ENCODE measurements around the gene DDX56. TPM values are rescaled to one million over a fixed set of nuclear protein-coding genes. Genes with fewer than 3 reads are reported as not detected.
A peak's percentile ranks its signal among the peaks of the same experiment; 100 is the strongest.

Gene DDX56
- total and polyA plus RNA-seq, 2 of the 13 experiments (the other 11 are each of a cell fraction or from before 2014, with no cell fraction given): 82.6 to 120 TPM

- Histone ChIP-seq H3K27ac (ENCODE audit: extremely low read length, insufficient read depth, low read length) (no peak overlapping the region), H3K9me3 (ENCODE audit: low read length) (no peaks in the 10 kb centered on the region), H3K4me3 (replicated peaks in 1 of 3; ENCODE audit: insufficient read depth in 1 of 3, low read depth in 2 of 3, low read length in 3 of 3) (no peak overlapping the region), H3K36me3 (replicated peaks in 1 of 2; ENCODE audit: control insufficient read depth in 1 of 2, insufficient read depth in 2 of 2, low read length in 2 of 2) (no peaks in the 10 kb centered on the region), H3K79me2 (ENCODE audit: insufficient read depth, low read length) (peaks cover 59% of the 10 kb centered on the region), H3K4me2 (ENCODE audit: low read depth, low read length) (no peak overlapping the region), H3K4me1 (ENCODE audit: insufficient read depth, low read length) (peaks cover 33% of the 10 kb centered on the region), H3K27me3 (ENCODE audit: control insufficient read depth in 1 of 2, insufficient read depth in 2 of 2, low read length in 2 of 2) (no peaks in the 10 kb centered on the region; a peak in 1 of 5 replicates), H4K20me1 (ENCODE audit: insufficient read depth, low read length) (no peaks in the 10 kb centered on the region), H3K9ac (ENCODE audit: insufficient read depth, low read depth, low read length) (no peak overlapping the region), H2AFZ (ENCODE audit: low read length) (no peak overlapping the region)
- POLR2A ChIA-PET: no interaction called here
- FAIRE-seq: no peak
- WGBS (ENCODE audit: low lambda C conversion rate): 99% methylated on average over 3 of the region's 3 CpGs
- in situ Hi-C loops (cut with HindIII; ENCODE audit: extremely low pct_ligation_motif_present, low pct_unique_long_range_greater_than_20kb) (no loop called here), intact Hi-C loops (cut with micrococcal nuclease; ENCODE audit: unreplicated experiment) (no loop called here)
- no peak for DNase-seq (ENCODE audit: low spot score)
- TF ChIP-seq ZNF121 (CRISPR knock-in tag; IDR thresholded peaks at IDR 0.05) (peak; percentile 73), AFF4 (CRISPR knock-in tag; IDR thresholded peaks at IDR 0.05) (no peak)
- CTCF ChIA-PET (ENCODE audit: low intra/inter-chr PET ratio, low total read pairs): no interaction called here
- BruUV-seq (replicated peaks): no TSS peak
- no peak for ATAC-seq
Measured at GRCh38 chr7:44609829-44610228, 36.1 kb upstream of the DDX56 start.

GRCh38 chr7:44608916-44609648 is 35.4 kb upstream of the DDX56 start:
- 94% methylated on average over 14 of the region's 14 CpGs for WGBS (ENCODE audit: low lambda C conversion rate)
- ChIA-PET POLR2A (no interaction called here), CTCF (ENCODE audit: low intra/inter-chr PET ratio, low total read pairs) (no interaction called here)
- Histone ChIP-seq H3K36me3 (replicated peaks in 1 of 2; ENCODE audit: control insufficient read depth in 1 of 2, insufficient read depth in 2 of 2, low read length in 2 of 2) (no peaks in the 10 kb centered on the region), H3K9ac (ENCODE audit: insufficient read depth, low read depth, low read length) (no peak overlapping the region), H3K27ac (ENCODE audit: extremely low read length, insufficient read depth, low read length) (no peak overlapping the region), H3K27me3 (ENCODE audit: control insufficient read depth in 1 of 2, insufficient read depth in 2 of 2, low read length in 2 of 2) (no peaks in the 10 kb centered on the region; a peak in 1 of 5 replicates), H3K4me1 (ENCODE audit: insufficient read depth, low read length) (peaks cover 27% of the 10 kb centered on the region), H3K4me2 (ENCODE audit: low read depth, low read length) (no peak overlapping the region), H3K9me3 (ENCODE audit: low read length) (no peaks in the 10 kb centered on the region), H4K20me1 (ENCODE audit: insufficient read depth, low read length) (no peaks in the 10 kb centered on the region), H3K79me2 (ENCODE audit: insufficient read depth, low read length) (peaks cover 54% of the 10 kb centered on the region), H3K4me3 (replicated peaks in 1 of 3; ENCODE audit: insufficient read depth in 1 of 3, low read depth in 2 of 3, low read length in 3 of 3) (no peak overlapping the region), H2AFZ (ENCODE audit: low read length) (no peak overlapping the region)
- no peak for FAIRE-seq
- in situ Hi-C loops (cut with HindIII; ENCODE audit: extremely low pct_ligation_motif_present, low pct_unique_long_range_greater_than_20kb) (no loop called here), intact Hi-C loops (cut with micrococcal nuclease; ENCODE audit: unreplicated experiment) (no loop called here)
- ATAC-seq: no peak
- no TSS peak for BruUV-seq (replicated peaks)
- DNase-seq (ENCODE audit: low spot score): no peak
- no peak for TF ChIP-seq LCORL (IDR thresholded peaks at IDR 0.05)
- TF ChIP-seq LCORL (CRISPR knock-in tag; IDR thresholded peaks at IDR 0.05): no peak
- TF ChIP-seq, protein P1, sequence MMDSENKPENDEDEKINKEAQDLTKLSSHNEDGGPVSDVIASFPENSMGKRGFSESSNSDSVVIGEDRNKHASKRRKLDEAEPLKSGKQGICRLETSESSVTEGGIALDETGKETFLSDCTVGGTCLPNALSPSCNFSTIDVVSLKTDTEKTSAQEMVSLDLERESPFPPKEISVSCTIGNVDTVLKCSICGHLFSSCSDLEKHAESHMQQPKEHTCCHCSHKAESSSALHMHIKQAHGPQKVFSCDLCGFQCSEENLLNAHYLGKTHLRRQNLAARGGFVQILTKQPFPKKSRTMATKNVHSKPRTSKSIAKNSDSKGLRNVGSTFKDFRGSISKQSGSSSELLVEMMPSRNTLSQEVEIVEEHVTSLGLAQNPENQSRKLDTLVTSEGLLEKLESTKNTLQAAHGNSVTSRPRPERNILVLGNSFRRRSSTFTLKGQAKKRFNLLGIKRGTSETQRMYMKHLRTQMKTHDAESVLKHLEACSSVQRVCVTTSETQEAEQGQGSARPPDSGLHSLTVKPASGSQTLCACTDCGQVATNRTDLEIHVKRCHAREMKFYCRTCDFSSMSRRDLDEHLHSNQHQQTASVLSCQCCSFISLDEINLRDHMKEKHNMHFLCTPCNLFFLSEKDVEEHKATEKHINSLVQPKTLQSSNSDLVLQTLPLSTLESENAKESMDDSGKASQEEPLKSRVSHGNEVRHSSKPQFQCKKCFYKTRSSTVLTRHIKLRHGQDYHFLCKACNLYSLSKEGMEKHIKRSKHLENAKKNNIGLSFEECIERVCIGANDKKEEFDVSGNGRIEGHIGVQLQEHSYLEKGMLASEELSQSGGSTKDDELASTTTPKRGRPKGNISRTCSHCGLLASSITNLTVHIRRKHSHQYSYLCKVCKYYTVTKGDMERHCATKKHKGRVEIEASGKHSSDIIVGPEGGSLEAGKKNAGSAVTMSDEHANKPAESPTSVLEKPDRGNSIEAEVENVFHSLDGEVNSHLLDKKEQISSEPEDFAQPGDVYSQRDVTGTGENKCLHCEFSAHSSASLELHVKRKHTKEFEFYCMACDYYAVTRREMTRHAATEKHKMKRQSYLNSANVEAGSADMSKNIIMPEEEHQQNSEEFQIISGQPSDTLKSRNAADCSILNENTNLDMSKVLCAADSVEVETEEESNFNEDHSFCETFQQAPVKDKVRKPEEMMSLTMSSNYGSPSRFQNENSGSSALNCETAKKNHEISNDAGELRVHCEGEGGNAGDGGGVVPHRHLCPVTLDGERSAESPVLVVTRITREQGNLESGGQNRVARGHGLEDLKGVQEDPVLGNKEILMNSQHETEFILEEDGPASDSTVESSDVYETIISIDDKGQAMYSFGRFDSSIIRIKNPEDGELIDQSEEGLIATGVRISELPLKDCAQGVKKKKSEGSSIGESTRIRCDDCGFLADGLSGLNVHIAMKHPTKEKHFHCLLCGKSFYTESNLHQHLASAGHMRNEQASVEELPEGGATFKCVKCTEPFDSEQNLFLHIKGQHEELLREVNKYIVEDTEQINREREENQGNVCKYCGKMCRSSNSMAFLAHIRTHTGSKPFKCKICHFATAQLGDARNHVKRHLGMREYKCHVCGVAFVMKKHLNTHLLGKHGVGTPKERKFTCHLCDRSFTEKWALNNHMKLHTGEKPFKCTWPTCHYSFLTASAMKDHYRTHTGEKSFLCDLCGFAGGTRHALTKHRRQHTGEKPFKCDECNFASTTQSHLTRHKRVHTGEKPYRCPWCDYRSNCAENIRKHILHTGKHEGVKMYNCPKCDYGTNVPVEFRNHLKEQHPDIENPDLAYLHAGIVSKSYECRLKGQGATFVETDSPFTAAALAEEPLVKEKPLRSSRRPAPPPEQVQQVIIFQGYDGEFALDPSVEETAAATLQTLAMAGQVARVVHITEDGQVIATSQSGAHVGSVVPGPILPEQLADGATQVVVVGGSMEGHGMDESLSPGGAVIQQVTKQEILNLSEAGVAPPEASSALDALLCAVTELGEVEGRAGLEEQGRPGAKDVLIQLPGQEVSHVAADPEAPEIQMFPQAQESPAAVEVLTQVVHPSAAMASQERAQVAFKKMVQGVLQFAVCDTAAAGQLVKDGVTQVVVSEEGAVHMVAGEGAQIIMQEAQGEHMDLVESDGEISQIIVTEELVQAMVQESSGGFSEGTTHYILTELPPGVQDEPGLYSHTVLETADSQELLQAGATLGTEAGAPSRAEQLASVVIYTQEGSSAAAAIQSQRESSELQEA (CRISPR knock-in tag; IDR thresholded peaks at IDR 0.05; ENCODE audit: not compliant biosample characterization): no peak
- TF ChIP-seq ZNF672 (CRISPR knock-in tag; IDR thresholded peaks at IDR 0.05): no peak

Measured in HepG2 (cell line).